Lung (tissue), 12 donors: ENCODE data around the gene ASPA. TPM values are rescaled to one million over a fixed set of nuclear protein-coding genes. Genes with fewer than 3 reads are reported as not detected.

ENCODE experiments used
- ATAC-seq: fragments of 200-7000 bp; cut with Tn5 transposase; one replicate; pipeline ENCODE4 v1.9.1; 2020; ENCODE audit warnings: moderate number of reproducible peaks; ENCODE audit not compliant: insufficient read depth, low FRiP score
- DNase-seq, 3 donors: peaks; one replicate each; pipeline ENCODE4 v3.0.0-alpha.2; 2013 to 2017
- H3K27ac ChIP-seq, 2 donors: one replicate each; pipeline ENCODE4 v1.5.1; 2013; ENCODE audit warnings: mild to moderate bottlenecking in 2 of 2, moderate library complexity in 2 of 2, control low read depth in 1 of 2, inconsistent platforms in 1 of 2, low read depth in 1 of 2, low read length in 1 of 2
- H3K27me3 ChIP-seq, 3 donors: one replicate each; pipeline ENCODE4 v1.5.1; 2013; ENCODE audit warnings: low read length in 2 of 3; ENCODE audit not compliant: control insufficient read depth in 3 of 3, insufficient read depth in 3 of 3
- H3K36me3 ChIP-seq, 4 donors: one replicate each; pipeline ENCODE4 v1.5.1; 2013; ENCODE audit warnings: low read length in 4 of 4, mild to moderate bottlenecking in 1 of 4, moderate library complexity in 1 of 4; ENCODE audit not compliant: control insufficient read depth in 4 of 4, insufficient read depth in 4 of 4
- H3K4me1 ChIP-seq, 5 donors: one replicate each; pipeline ENCODE4 v1.5.1; 2013; ENCODE audit warnings: low read length in 5 of 5, mild to moderate bottlenecking in 2 of 5, moderate library complexity in 1 of 5; ENCODE audit not compliant: control insufficient read depth in 5 of 5, insufficient read depth in 5 of 5
- H3K4me3 ChIP-seq: one replicate; pipeline ENCODE4 v1.5.1; 2013; ENCODE audit warnings: mild to moderate bottlenecking, control low read depth, moderate library complexity
- H3K9ac ChIP-seq, 2 donors: one replicate each; pipeline ENCODE4 v1.5.1; 2013; ENCODE audit warnings: low read length in 2 of 2, control low read depth in 1 of 2; ENCODE audit not compliant: insufficient read depth in 1 of 2
- H3K9me3 ChIP-seq, 4 donors: one replicate each; pipeline ENCODE4 v1.5.1; 2013; ENCODE audit warnings: low read length in 3 of 4, mild to moderate bottlenecking in 1 of 4, moderate library complexity in 1 of 4; ENCODE audit not compliant: control insufficient read depth in 4 of 4, insufficient read depth in 3 of 4
- WGBS, 2 donors: extraction: QIAGEN DNeasy Blood & Tissue Kit; methylation state at CpG; one replicate each; pipeline ENCODE4 v1.1.7; 2013; 5-methylcytosine and 5-hydroxymethylcytosine counted together
- polyA plus RNA-seq, 2 donors: library from polyadenylated mRNA; stranded (reverse); fragments of 200-250 nt; gene quantifications; one replicate each; pipeline ENCODE4 v1.2.1, GENCODE V29; 2013
- total RNA-seq, 2 donors: library from RNA; depleted of rRNA in 1 of 2; stranded (reverse); fragments of >200 nt in 1 of 2; gene quantifications; one replicate each; pipeline ENCODE4 v1.2.1, GENCODE V29; 2014 to 2021
- TF ChIP-seq, protein P1 (sequence below): IDR thresholded peaks from 2 replicates; pipeline ENCODE4 v1.5.1; 2012; ENCODE audit warnings: mild to moderate bottlenecking; ENCODE audit errors: control extremely low read depth, extremely low read depth
- donor health status: control.
- donor health status: control.
- donor health status: Bipolar disorder and iron deficiency.
- donor health status: healthy.
- donor health status: DM: yes; HTN: yes; CAD: no.

The ASPA gene
- total and polyA plus RNA-seq, 4 donors, result 0.31 to 17.5 (median 1.8) TPM

DNA sequence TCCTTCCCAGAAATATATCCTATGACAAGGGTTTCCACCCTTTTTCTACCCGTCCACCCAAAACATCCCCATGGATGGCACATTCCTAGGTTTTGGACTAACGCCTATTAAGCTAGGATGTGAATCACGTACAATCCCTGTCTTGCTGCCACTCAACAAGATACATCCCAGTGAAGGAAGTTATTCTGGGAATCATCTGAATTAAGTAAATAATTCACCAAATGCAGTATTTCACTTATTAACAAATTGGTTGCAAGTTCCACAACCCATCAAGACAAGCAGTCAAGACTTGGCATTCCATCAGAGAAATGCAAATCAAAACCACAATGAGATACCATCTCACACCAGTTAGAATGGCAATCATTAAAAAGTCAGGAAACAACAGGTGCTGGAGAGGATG, 32.1 kb downstream of the ASPA start:
- no peaks in the 10 kb centered on the region for H3K27me3 ChIP-seq
- H3K4me3 ChIP-seq, result no peak overlapping the region
- no peak for DNase-seq
- no peaks in the 10 kb centered on the region for H3K36me3 ChIP-seq
- 77 to 90% methylated on average over 3 of the region's 3 CpGs for WGBS, 2 donors
- H3K9ac ChIP-seq, result no peak overlapping the region
- TF ChIP-seq, protein P1, sequence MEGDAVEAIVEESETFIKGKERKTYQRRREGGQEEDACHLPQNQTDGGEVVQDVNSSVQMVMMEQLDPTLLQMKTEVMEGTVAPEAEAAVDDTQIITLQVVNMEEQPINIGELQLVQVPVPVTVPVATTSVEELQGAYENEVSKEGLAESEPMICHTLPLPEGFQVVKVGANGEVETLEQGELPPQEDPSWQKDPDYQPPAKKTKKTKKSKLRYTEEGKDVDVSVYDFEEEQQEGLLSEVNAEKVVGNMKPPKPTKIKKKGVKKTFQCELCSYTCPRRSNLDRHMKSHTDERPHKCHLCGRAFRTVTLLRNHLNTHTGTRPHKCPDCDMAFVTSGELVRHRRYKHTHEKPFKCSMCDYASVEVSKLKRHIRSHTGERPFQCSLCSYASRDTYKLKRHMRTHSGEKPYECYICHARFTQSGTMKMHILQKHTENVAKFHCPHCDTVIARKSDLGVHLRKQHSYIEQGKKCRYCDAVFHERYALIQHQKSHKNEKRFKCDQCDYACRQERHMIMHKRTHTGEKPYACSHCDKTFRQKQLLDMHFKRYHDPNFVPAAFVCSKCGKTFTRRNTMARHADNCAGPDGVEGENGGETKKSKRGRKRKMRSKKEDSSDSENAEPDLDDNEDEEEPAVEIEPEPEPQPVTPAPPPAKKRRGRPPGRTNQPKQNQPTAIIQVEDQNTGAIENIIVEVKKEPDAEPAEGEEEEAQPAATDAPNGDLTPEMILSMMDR, result no peak
- H3K4me1 ChIP-seq, result peaks cover 0 to 14% (median 5%) of the 10 kb centered on the region in 5 donors
- ATAC-seq, result no peak
- H3K9me3 ChIP-seq, result no peaks in the 10 kb centered on the region
- H3K27ac ChIP-seq, result no peak overlapping the region

DNA sequence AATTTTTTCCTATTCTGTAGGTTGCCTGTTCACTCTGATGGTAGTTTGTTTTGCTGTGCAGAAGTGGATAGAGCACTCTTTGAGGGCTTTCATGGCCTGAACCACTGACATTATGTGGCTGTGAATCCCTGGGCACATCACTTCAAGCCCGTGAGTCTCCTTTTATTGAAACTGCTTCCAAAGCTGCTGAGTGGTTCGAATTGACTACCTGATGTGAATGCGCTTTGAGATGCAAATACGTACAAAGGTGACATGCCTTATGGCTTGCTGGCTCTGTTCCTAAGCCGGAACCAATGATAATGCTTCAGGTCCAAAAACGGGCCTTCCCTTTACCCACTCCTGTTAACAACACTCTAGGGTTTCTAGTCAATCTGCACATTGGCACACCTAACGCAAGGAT, 34.3 kb downstream of the ASPA start:
- no peak for ATAC-seq
- no peak overlapping the region for H3K9ac ChIP-seq
- no peaks in the 10 kb centered on the region for H3K9me3 ChIP-seq
- H3K4me1 ChIP-seq, result peaks cover 0 to 24% (median 7%) of the 10 kb centered on the region in 5 donors
- TF ChIP-seq, protein P1, result no peak
- peaks cover 0 to 2% (median 0%) of the 10 kb centered on the region in 4 donors for H3K36me3 ChIP-seq
- WGBS, 2 donors, result 66 to 67% methylated on average over 7 of the region's 7 CpGs
- no peak overlapping the region for H3K4me3 ChIP-seq
- no peak for DNase-seq
- no peak overlapping the region for H3K27ac ChIP-seq
- H3K27me3 ChIP-seq, result no peaks in the 10 kb centered on the region

DNA sequence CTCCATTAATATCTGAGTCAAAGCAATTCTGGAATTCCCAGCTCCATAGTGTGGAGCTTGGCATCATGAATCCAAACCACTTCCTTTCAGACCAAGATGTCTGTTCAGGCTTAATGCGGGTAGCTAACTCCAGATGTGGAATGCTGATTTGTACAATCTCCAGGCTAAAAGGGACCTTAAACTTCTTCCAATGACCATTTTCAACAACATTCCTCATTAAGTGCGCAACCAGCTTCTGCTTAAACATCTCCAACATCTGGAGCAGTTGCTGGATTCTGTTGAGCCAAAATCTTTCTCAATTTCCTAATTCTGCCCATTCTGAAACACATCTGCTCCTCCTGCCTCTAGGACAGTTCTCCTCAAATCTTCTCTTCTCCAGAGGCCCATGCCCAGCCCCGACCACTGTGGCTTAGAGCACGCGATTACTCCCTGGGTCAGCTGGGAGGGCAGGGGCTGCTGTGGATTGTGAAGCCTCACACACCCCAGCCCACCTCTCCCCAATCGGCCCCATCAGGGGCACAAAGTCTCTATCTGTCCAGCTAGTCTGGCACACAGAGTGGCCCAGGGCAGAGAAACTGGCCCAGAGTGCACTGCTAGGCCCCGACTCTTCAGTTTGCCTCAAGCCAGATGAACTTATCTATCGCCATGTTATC, 36.2 kb downstream of the ASPA start:
- Histone ChIP-seq H3K27me3 (no peaks in the 10 kb centered on the region), H3K4me3 (no peak overlapping the region), H3K36me3 (peaks cover 0 to 2% (median 0%) of the 10 kb centered on the region in 4 donors), H3K9ac (no peak overlapping the region), H3K9me3 (no peaks in the 10 kb centered on the region), H3K4me1 (peaks cover 0 to 24% (median 7%) of the 10 kb centered on the region in 5 donors), H3K27ac (peak overlapping the region; percentile 42 to 89)
- TF ChIP-seq, protein P1, result no peak
- 71 to 73% methylated on average over 8 of the region's 8 CpGs for WGBS, 2 donors
- ATAC-seq (no peak), DNase-seq (no peak)
